NCI-H82 (cell line): Measurements from ENCODE around the gene CDH13.
A peak's percentile ranks its signal among the peaks of the same experiment; 100 is the strongest.

Source experiments
- DNase-seq: peaks from one replicate; lab custom pipeline; 2025; lab: John Stamatoyannopoulos, UW

CDH13 gene

GRCh38 chr16:83681381-83681956 lies 1054.7 kb downstream of the CDH13 start:
- peak; percentile 76 for DNase-seq

DNA sequence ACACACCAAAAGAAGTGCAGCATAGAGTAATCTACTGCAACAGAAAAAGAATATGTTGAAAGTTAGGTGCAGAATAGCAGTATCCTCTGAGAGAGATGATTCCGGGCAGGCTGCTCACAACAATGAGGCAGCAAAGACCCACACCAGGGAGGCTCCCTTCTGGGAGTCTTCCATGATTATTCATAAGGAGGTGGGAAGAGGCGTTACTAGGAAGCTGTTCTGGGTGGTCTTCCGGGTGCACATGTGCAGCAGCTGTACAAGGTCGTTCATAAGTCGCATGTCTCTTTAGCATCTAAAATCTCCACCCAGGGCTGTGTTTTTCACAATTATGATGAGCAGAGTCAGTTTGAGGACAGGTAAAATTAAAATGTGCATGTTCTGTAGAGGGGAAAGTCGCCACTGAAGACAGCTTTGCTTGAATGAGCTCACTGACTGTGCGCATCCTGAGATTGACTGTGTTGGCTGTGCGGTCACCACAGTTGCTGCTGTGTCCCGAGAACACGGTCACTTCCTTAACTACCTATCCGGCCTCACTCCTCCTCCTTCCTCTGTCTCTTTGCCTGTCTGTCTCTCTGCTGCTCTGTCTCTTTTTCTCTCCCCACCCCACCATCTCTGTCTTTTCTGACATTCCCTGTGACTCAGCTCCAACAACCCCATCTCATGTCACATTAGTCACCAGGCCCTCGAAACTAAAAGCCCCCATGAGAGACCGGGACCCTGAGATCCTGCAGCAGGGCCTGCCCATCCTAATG lies 1055.5 kb downstream of the CDH13 start:
- peak; percentile 48 for DNase-seq

DNA sequence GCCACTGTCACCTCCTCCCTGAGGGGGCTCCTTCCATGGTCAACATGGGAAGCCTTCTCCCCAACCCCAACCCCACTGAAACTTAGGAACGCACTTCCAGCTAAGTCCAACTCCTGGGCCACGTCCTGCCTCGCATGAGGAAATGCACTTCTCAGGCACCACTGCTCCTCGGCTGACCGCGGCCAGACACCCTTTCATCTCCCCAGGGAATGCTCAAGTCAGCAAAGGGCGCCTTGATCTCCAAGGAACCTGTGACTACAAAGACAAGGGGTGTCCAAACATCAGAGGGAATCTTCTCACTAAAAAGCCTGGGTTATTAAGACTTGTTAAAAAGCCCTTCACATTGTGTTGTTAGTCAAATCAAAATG lies 1056.1 kb downstream of the CDH13 start:
- DNase-seq = no peak

DNA sequence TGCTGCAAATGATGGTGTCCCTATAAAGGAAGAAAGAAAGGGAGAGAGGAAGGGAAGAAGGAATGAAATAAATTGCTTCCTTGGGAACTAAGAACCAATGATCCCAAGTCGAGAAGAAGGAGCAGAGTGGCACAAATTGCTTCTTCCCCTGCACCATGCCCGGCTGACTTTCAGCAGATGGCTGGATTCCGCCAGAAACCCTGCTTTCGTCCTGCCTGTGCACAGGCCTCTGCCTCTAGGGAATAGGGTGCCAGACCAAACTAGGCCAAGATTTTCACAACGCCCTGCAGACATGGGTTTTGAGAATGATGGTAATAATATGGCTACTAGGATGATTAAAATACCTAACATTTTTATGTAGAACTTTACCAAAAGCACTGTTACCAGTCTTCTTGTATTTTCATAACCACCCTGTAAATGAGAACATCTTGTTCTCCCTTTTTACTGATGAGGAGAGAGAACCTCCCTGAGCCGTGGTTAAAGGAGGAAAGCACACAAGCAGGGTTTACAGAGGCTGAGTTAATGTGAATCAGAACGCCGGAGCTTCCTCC lies 1058.9 kb downstream of the CDH13 start:
- peak; percentile 10 for DNase-seq

GRCh38 chr16:83686726-83687125 lies 1060.0 kb downstream of the CDH13 start:
- no peak for DNase-seq

GRCh38 chr16:83689385-83689831 lies 1062.6 kb downstream of the CDH13 start:
- DNase-seq = peak; percentile 85

DNA sequence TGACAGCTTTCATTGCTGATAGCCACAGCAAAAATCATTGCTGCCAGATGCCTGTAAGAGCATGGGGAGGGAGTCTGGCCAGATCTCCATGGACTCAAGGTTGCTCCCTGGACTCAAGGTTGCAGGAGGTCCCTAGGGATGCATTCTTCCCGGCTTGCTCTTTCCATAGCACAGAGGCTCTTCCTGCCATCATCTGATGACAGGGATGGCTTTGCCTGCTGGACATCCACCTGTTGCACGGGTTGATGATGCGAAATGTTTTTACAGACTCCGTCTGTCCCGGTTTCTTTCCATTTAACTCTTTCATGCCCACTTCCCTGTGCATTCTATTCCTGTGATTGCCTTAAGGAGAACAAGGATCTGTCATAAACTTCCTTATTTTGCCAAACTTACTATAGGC lies 1065.5 kb downstream of the CDH13 start:
- DNase-seq = peak; percentile 35

DNA sequence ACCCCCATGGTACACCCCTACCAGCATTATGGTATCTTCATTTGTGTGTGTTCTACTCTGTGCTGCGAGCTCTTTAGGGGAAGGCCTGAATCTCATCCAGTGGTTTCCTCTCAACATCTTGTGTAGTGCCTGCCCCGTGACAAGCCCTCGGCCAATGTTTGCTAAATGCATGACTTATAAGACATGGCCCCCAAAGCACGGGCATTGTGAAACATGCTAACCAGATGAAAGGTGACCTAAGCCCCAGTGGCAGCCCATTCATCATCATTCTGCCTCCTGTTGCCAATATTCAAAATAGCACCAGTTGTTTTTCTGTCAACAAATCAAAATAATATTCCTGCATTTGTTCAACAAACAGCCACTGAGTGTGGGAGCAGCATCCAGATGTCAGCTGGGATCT lies 1072.2 kb downstream of the CDH13 start:
- no peak for DNase-seq

DNA sequence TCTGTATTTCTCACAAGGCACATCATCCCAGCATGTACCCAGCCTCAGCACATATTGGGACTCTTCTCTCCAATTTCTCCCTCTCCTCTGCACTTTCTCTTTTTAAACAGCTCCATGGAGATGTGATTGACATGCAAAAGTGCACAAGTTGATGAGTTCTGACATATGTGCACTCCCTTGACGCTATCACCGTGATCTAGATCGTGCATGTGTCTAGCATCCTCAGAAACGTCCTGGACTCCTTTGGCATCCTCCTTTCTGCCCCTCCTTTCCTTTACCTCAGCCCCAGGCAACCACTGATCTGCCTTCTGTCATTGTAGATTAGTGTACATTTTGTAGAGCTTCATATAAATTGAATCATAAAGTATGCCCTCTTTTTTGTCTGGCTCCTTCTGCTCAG lies 1073.0 kb downstream of the CDH13 start:
- no peak for DNase-seq

- DNase-seq = no peak
Observed at GRCh38 chr16:83700918-83701317, 1074.1 kb downstream of the CDH13 start.

- DNase-seq = peak; percentile 52
Observed at GRCh38 chr16:83701494-83701893, 1074.7 kb downstream of the CDH13 start.

GRCh38 chr16:83704656-83705055 lies 1077.9 kb downstream of the CDH13 start:
- DNase-seq = no peak

DNA sequence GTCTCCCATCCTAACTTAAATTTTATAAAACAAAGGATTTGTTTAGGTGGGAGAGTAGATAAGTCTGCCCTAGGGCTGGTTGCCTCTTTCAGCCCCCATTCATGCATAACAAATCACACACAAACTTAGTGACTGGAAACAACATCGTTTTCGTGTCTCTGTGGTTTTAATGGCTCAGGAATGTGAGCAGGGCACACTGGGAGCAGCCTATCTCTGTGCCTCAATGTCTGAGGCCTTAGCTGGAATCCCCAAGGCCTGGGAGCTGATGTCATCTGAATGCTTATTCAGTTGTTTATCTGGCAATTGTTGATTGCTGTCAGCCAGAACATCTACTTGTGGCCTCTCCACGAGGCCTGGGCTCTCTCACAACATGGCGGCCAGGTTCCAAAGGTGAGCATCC lies 1079.1 kb downstream of the CDH13 start:
- no peak for DNase-seq

DNA sequence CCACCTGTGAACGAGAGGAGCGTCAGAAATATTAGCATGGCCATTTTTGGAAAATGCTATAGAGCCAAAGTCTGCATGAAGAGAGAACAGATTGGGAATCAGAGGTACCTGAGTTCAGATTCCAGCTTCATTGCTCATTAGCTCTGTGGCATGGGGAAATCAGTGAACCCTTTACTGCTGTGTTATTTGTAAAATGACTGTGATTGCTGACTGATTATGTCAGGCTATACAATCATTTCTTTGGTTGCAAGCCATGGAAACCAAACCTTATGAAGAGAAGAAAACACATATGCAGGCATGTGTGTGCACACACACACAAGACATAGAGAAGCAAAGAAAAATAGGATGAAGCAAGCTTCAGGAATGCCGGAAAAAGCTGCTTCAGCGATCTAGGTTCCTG lies 1079.6 kb downstream of the CDH13 start:
- no peak for DNase-seq

DNA sequence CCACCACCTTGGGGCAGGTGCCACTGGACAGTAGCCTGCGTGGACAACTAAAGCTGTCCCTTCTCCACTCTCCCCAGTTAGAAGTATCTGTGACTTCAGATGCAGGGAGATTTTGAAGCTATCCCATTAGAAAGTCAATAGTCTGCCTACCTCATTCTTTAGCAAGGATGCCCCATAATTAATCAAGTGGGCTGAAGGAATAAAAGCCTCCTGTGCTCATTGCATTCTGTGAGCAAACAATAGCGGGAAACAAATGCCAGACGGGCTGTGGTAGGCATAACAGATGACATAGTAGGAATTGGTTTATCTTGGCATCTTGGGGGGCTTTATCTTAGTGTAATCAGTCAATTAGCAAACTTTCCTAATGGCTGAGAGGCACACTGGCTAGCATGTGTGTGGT lies 1084.3 kb downstream of the CDH13 start:
- DNase-seq = peak; percentile 25

DNA sequence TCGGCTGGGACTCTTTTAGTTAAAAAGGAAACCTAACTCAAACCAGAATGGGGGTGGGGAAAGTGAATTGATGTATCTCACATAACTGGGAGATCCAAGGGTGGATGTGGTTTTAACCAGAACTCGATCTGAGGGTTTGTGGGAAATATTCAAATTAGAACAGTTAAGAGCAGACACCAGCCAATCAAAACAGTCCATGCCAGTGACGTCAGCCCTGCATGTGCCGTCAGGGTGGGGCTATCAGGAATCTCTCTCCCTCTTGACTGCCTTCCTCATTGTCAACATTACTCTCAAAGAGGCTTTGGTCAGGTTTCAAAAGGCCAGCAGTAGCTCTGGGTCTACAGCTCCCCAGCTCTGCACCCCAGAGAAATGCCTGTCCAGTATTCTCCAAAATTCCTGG lies 1086.8 kb downstream of the CDH13 start:
- no peak for DNase-seq

DNA sequence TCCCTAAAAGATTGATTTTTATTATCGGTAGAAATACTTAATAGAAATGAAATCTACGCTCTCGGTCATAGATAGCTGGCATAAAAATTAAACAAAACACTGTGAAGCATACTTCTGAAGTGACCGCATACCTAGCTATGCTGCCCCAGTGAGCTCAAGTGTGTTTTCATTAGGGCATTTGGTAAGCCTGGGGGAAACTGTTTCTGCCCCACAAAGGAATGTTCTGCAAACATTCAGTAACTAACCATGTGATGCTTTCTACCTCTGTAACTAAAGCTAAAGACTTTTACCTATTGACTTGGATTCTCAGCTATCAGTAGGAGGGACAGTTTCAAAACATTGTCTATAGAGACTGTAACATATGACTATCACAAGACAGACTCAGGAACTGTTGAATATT lies 1087.5 kb downstream of the CDH13 start:
- DNase-seq = no peak

DNA sequence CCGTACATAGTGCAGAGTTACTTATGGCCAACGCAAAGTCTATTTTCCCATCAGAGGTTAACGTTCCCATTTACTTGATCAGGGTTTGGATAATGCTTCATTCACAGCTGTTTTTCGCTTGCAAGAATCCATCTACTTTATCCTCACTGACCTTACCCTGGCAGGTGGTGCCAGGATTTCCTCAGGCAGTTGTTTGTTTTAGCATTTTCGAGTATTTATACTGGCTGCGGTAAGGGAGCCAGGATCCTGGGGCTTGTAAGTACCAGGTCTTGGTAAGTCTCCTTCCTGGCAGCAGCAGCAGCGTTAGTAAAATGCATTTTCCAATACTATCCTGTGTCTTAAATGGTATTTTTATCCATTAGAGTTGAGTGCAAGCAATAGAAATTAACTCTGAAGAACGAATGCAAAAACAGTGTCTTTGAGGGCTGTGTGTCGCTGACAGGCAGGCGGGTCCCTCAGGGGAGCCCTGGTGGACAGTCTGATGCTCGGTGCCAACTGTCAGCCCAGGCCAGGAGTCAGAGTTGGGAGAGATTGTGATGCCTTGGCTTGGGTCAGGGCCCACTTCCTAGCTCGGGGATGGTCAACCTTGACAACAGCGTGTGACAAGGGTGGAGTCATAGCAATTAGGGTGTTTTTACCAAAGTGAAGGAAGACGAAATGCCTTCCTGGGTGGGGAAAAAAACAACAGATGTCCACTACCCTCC lies 1088.6 kb downstream of the CDH13 start:
- peak; percentile 78 for DNase-seq

DNA sequence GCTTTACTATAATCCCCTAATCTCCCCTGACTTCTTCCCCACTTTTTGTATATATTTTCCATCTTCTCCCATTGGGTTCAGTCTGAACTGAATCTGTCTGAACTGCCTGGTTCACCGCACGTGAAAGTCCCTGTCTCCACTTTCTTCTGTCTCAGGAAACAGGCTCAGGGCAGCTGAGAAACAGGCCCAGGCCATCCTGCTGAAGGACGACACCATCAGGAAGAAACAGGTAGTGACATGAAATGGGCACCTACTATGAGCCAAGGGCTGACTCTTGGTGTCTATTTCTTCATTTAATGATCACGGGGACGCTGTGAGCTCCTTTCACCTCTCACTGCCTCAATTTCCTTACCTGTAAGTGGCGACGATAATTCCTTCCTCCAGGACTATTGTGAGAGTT lies 1090.5 kb downstream of the CDH13 start:
- peak; percentile 29 for DNase-seq

- DNase-seq = no peak
Observed at GRCh38 chr16:83717814-83718213, 1091.0 kb downstream of the CDH13 start.

DNA sequence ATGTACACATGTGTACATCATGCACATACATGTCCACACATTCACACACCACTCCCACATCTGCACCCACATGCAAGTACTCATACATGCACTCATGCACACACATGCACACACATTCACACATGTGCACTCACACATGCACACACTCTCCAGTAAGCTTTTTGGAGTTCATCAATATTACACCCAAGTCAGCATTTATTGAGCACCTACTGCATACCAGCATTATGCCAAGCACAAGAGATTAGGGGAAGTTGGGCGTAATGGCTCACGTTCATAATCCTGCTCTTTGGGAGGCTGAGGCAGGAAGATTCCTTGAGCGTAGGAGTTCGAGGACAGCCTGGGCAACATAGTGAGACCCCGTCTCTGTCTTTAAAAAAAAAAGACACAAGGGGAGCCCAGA lies 1093.4 kb downstream of the CDH13 start:
- no peak for DNase-seq

GRCh38 chr16:83720981-83721380 lies 1094.2 kb downstream of the CDH13 start:
- DNase-seq = no peak

DNA sequence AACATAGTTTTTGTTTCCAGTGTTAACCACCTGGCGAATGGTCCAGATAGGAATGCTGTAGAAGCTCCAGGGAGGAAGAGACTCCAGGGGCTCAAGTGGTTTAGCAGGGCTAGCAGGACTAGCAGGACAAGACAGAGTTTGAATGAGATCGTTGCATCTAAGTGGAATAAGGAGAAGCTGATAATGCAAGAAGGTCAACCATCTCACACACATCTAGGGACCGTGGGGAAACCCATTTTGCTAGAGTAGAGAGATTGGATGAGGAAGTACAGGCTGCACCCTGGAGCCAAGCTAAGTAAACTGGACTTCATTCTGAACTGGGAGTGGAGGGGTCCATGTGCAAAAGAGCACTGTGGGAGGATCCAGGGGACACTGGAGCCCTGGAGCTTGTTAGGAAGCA lies 1094.9 kb downstream of the CDH13 start:
- no peak for DNase-seq
